Tibial nerve (tissue), 4 donors: ENCODE results near the gene FXYD3. TPM values are rescaled to one million over a fixed set of nuclear protein-coding genes. Genes with fewer than 3 reads are reported as not detected.

Experiments used
- DNase-seq, 2 donors: peaks; one replicate each; pipeline ENCODE4 v3.0.0-alpha.2; 2019; ENCODE audit warnings: low spot score in 2 of 2
- H3K27ac ChIP-seq, 4 donors: fragments of 200-600 bp; sonication (generic) in 3 of 4; one replicate each; pipeline ENCODE4 v1.5.1; 2017 to 2019; ENCODE audit warnings: mild to moderate bottlenecking in 1 of 4
- H3K27me3 ChIP-seq, 2 donors: fragments of 200-600 bp; sonication (generic) in 1 of 2; one replicate each; pipeline versions ENCODE4 v1.5.1 to v1.6.0; 2017 to 2019
- H3K36me3 ChIP-seq, 3 donors: fragments of 200-600 bp; sonication (generic); one replicate each; pipeline ENCODE4 v1.5.1; 2018 to 2019
- H3K4me1 ChIP-seq, 4 donors: fragments of 200-600 bp; sonication (generic) in 3 of 4; one replicate each; pipeline ENCODE4 v1.5.1; 2017 to 2019
- H3K4me3 ChIP-seq, 4 donors: fragments of 200-600 bp; sonication (generic) in 3 of 4; one replicate each; pipeline ENCODE4 v1.5.1; 2017 to 2019; ENCODE audit warnings: mild to moderate bottlenecking in 1 of 4, moderate library complexity in 1 of 4
- H3K9me3 ChIP-seq, 4 donors: fragments of 200-600 bp; sonication (generic) in 3 of 4; one replicate each; pipeline ENCODE4 v1.5.1; 2017 to 2019
- EP300 ChIP-seq, 2 donors: sonication (generic); formaldehyde crosslinking; IDR thresholded peaks; one replicate each; pipeline ENCODE4 v1.6.1; 2017; ENCODE audit warnings: antibody characterized with exemption in 2 of 2, mild to moderate bottlenecking in 1 of 2
- POLR2A ChIP-seq, 2 donors: fragments of 450-650 bp; IDR thresholded peaks; one replicate each; pipeline ENCODE4 v1.6.1; 2017; ENCODE audit warnings: antibody characterized with exemption in 2 of 2, mild to moderate bottlenecking in 2 of 2, moderate library complexity in 2 of 2
- WGBS, 2 donors: methylation state at CpG; one replicate each; pipeline ENCODE4 v1.1.5; 2018; 5-methylcytosine and 5-hydroxymethylcytosine counted together
- total RNA-seq, 4 donors: library from RNA; depleted of rRNA; stranded (reverse); fragments of >200 nt; gene quantifications; one replicate each; pipeline ENCODE4 v1.1.0, GENCODE V29; 2016
- TF ChIP-seq, protein P1 (sequence below), 5 experiments: fragments of 200-600 bp in 3 of 5; fragments of 450-650 bp in 2 of 5; sonication (generic) in 3 of 5; IDR thresholded peaks; one replicate each; pipeline ENCODE4 v1.5.1; 2016 to 2019; ENCODE audit warnings: antibody characterized with exemption in 5 of 5, mild to moderate bottlenecking in 3 of 5, moderate library complexity in 2 of 5

Gene FXYD3
- total RNA-seq, 4 donors from 2014 or later, result 10.8 to 33.9 (median 16.6) TPM

DNA sequence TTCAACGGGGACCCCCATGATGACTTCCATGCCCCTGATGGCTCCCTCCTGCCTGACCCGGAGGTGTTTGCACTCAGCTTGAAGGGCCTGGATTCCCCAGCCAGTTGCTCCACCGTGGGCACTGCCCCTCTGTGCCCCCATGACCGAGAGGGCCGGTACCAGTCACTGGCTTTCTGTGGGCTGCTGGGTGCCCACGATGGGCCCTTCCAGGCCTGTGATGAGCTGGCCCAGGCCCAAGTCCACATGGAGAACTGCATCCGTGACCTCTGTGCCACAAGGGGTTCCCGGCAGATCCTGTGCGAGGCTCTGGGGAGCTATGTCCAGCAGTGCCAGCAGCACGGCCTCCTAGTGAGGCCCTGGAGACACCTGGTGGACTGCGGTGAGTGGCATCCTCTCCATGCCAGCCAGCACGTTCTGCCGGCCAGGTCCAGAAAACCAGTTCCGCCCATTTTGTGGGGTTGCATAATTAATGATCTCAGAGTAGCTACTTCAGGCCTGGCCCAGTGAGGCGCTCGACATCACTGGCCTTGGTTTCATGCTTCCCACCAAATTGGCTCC lies 34.9 kb upstream of the FXYD3 start:
- Histone ChIP-seq H3K4me1 (peaks cover 0 to 6% (median 0%) of the 10 kb centered on the region in 4 donors), H3K36me3 (no peaks in the 10 kb centered on the region), H3K9me3 (no peaks in the 10 kb centered on the region), H3K4me3 (no peak overlapping the region), H3K27ac (no peak overlapping the region), H3K27me3 (no peaks in the 10 kb centered on the region)
- DNase-seq, result no peak
- WGBS, 2 donors, result 81 to 86% methylated on average over 12 to 13 of the region's 16 CpGs
- TF ChIP-seq EP300 (IDR thresholded peaks at IDR 0.05), result no peak
- TF ChIP-seq, protein P1, sequence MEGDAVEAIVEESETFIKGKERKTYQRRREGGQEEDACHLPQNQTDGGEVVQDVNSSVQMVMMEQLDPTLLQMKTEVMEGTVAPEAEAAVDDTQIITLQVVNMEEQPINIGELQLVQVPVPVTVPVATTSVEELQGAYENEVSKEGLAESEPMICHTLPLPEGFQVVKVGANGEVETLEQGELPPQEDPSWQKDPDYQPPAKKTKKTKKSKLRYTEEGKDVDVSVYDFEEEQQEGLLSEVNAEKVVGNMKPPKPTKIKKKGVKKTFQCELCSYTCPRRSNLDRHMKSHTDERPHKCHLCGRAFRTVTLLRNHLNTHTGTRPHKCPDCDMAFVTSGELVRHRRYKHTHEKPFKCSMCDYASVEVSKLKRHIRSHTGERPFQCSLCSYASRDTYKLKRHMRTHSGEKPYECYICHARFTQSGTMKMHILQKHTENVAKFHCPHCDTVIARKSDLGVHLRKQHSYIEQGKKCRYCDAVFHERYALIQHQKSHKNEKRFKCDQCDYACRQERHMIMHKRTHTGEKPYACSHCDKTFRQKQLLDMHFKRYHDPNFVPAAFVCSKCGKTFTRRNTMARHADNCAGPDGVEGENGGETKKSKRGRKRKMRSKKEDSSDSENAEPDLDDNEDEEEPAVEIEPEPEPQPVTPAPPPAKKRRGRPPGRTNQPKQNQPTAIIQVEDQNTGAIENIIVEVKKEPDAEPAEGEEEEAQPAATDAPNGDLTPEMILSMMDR (IDR thresholded peaks at IDR 0.05), result no peak
- TF ChIP-seq POLR2A (IDR thresholded peaks at IDR 0.05), result no peak

DNA sequence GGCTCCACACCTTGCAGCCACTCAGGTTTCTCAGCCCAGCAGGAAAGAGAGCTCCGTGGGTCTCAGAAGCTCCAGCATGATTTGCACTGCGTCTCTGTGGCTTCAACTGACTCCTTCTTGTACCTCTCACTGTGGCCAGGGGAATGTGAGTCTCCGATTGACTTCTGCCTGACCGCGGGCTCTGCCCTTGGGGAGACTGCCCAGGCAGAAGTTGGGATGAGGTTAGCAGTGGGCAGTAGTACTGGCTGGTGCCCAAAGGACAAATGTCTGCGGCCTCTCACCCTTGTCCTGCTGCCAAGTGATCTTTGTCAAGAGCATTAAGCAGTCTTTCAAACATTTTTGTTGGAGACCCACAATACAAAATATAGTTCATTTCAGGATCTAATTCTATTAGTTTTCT lies 34.4 kb upstream of the FXYD3 start:
- DNase-seq, result no peak
- Histone ChIP-seq H3K27ac (no peak overlapping the region), H3K36me3 (no peaks in the 10 kb centered on the region), H3K4me1 (peaks cover 0 to 6% (median 0%) of the 10 kb centered on the region in 4 donors), H3K9me3 (no peaks in the 10 kb centered on the region), H3K4me3 (no peak overlapping the region), H3K27me3 (no peaks in the 10 kb centered on the region)
- WGBS, 2 donors, result 50 to 61% methylated on average over 5 to 6 of the region's 6 CpGs
- TF ChIP-seq EP300 (IDR thresholded peaks at IDR 0.05) (no peak), POLR2A (IDR thresholded peaks at IDR 0.05) (no peak)
- TF ChIP-seq, protein P1 (IDR thresholded peaks at IDR 0.05), result no peak

DNA sequence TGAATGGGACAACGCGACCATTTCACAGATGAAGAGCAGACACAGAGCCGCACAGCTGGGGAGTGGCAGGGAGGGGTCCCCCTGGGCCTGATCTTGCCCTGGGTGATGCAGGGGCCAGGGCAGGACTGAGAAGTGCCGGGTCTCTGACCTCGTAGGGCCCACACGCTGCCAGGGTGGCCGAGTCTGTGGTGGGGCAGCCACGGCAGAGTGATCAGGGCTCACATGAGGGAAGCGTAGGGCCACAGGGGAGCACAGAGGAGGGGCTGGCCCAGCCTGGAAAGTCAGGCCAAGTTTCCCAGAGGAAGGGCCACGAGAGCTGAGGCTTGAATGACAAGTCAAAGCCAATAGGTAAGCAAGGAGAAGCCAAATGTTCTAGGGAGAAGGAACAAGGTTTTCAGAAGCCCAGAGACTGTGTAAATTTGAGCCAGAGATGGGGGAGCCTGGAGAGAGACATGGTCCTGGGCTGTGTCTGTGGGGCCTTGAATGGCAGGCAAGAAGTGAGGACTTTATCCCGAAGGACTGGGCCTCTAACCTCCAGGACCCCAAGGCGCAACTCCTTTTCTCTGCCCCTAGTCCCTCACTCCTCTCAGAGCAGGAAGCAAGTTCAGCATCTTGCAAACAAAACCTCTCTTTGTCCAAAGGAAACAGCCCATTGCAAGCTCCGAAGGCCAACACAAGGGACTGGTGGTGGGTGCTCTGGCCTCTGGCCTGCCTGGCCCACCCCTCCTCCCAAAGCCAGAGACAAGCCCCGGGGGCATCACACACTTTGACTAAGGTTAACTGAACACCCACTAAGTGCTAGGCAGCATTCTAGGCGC lies 31.7 kb upstream of the FXYD3 start:
- WGBS, 2 donors, result 58 to 62% methylated on average over 13 to 15 of the region's 15 CpGs
- DNase-seq, result no peak

DNA sequence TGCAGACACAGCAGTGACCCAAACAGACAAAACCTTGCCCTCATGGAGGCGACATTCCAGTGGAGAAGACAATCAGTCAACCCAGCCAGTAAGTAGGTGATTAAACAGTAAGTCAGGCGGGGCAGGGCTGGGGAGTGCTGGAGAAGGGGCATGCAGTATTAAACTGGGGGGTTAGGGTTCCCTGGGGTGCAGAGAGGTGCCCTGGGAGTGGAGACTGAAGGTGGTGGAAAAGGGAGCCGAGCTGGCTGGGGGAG lies 31.2 kb upstream of the FXYD3 start:
- Histone ChIP-seq H3K27ac (peak overlapping the region in 1 of 4 donors; percentile 52), H3K4me1 (peaks cover 0 to 6% (median 0%) of the 10 kb centered on the region in 4 donors)
- 82 to 89% methylated on average over 3 of the region's 3 CpGs for WGBS, 2 donors

More for the DNA sequence above, 31.7 kb upstream of the FXYD3 start:
- TF ChIP-seq, protein P1 (IDR thresholded peaks at IDR 0.05), result no peak
- TF ChIP-seq EP300 (IDR thresholded peaks at IDR 0.05) (no peak), POLR2A (IDR thresholded peaks at IDR 0.05) (no peak)
- no peak overlapping the region for H3K4me3 ChIP-seq
- H3K9me3 ChIP-seq, result no peaks in the 10 kb centered on the region
- no peaks in the 10 kb centered on the region for H3K36me3 ChIP-seq
- H3K27ac ChIP-seq, result peak overlapping the region in 2 of 4 donors; percentile 20 to 52
- no peaks in the 10 kb centered on the region for H3K27me3 ChIP-seq
- H3K4me1 ChIP-seq, result peaks cover 0 to 6% (median 0%) of the 10 kb centered on the region in 4 donors

DNA sequence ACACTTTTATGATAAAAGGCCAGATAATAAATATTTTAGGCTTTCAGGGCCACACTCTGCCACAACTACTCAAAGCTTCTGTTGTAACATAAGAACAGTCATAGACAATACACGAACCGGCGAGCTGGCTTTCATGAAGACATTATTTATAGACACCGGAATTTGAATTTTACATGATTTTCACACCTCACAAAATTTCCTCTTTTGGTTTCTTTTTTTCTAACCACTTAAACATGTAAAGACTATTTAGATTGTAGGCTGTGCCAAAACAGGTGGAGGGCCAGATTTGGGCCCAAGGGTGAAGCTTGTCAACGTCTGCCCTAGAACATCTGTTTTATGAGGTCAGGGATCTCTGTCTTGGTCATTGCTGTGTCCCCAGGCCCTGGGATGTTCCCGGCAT lies 29.7 kb upstream of the FXYD3 start:
- H3K4me1 ChIP-seq, result peaks cover 0 to 16% (median 6%) of the 10 kb centered on the region in 4 donors
- no peak for DNase-seq
- 52 to 65% methylated on average over 6 of the region's 6 CpGs for WGBS, 2 donors
- TF ChIP-seq, protein P1 (IDR thresholded peaks at IDR 0.05), result no peak
- TF ChIP-seq EP300 (IDR thresholded peaks at IDR 0.05), result no peak
- TF ChIP-seq POLR2A (IDR thresholded peaks at IDR 0.05), result no peak
- no peak overlapping the region for H3K4me3 ChIP-seq
- H3K9me3 ChIP-seq, result no peaks in the 10 kb centered on the region
- no peak overlapping the region for H3K27ac ChIP-seq
- H3K36me3 ChIP-seq, result no peaks in the 10 kb centered on the region
- H3K27me3 ChIP-seq, result peaks cover 0 to 3% of the 10 kb centered on the region in 2 donors

More for the DNA sequence above, 31.2 kb upstream of the FXYD3 start:
- Histone ChIP-seq H3K4me3 (no peak overlapping the region), H3K36me3 (no peaks in the 10 kb centered on the region), H3K9me3 (no peaks in the 10 kb centered on the region), H3K27me3 (no peaks in the 10 kb centered on the region)
- DNase-seq, result no peak
- TF ChIP-seq POLR2A (IDR thresholded peaks at IDR 0.05), result no peak
- no peak for TF ChIP-seq EP300 (IDR thresholded peaks at IDR 0.05)
- TF ChIP-seq, protein P1 (IDR thresholded peaks at IDR 0.05), result no peak
